ENCODE measurements around the gene CDK2AP2. TPM values are rescaled to one million over a fixed set of nuclear protein-coding genes. Genes with fewer than 3 reads are reported as not detected.

Gene CDK2AP2
- total RNA-seq, 4 donors from 2014 or later = 32.0 to 55.2 (median 38.1) TPM

- 90 to 97% methylated on average over 2 to 7 of the region's 18 CpGs for WGBS, 2 donors
- H3K27ac ChIP-seq = no peak overlapping the region
- H3K36me3 ChIP-seq = peaks cover 4 to 60% (median 8%) of the 10 kb centered on the region in 3 donors
- no peak for DNase-seq
- no peaks in the 10 kb centered on the region for H3K9me3 ChIP-seq
- intact Hi-C loops (cut with DNase I) = loop anchor here (5.0 kb wide), 1 partner anchor 100 kb away; the partner anchor contains the start of genes PPP1CA and TBC1D10C
- peaks cover 26 to 45% (median 39%) of the 10 kb centered on the region in 3 donors for H3K4me1 ChIP-seq
- no peak overlapping the region for H3K4me3 ChIP-seq
- peaks cover 0 to 38% (median 0%) of the 10 kb centered on the region in 4 donors for H3K27me3 ChIP-seq
- no peak for TF ChIP-seq POLR2A (IDR thresholded peaks at IDR 0.05)
- no peak for TF ChIP-seq CTCF (IDR thresholded peaks at IDR 0.05)
These were observed 5.5 kb downstream of the CDK2AP2 start for GRCh38 chr11:67502328-67502979.

DNA sequence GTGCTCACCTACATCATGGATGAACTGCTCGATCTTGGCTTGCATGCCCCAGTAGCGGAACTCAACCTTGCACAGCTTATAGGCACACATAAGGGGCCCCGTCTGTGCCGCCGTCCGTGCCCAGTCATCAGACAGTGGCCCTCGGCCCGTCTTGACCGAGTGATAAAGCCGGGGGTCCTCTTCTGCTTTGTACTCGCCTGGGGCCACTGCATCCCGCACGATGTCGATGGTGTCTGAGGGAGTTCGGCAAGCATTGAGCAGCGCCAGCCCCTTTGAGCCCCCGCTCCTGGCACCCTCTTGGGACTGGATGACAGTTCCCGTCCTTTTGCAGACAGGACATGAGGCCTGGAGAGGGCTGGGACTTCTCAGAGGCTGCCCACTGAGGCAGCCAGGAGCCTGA is 6.1 kb downstream of the CDK2AP2 start:
- DNase-seq = no peak
- WGBS, 2 donors = 95% methylated on average over 11 to 13 of the region's 18 CpGs
- Histone ChIP-seq H3K36me3 (peaks cover 4 to 64% (median 8%) of the 10 kb centered on the region in 3 donors), H3K27me3 (peaks cover 0 to 38% (median 0%) of the 10 kb centered on the region in 4 donors), H3K4me3 (no peak overlapping the region), H3K4me1 (peaks cover 20 to 39% (median 33%) of the 10 kb centered on the region in 3 donors), H3K27ac (no peak overlapping the region), H3K9me3 (no peaks in the 10 kb centered on the region)
- intact Hi-C loops (cut with DNase I) = loop anchor here (5.0 kb wide), 1 partner anchor 100 kb away; the partner anchor contains the start of genes PPP1CA and TBC1D10C
- no peak for TF ChIP-seq POLR2A (IDR thresholded peaks at IDR 0.05)
- no peak for TF ChIP-seq CTCF (IDR thresholded peaks at IDR 0.05)

GRCh38 chr11:67500831-67501715 is 6.9 kb downstream of the CDK2AP2 start:
- WGBS, 2 donors = 83 to 87% methylated on average over 7 to 9 of the region's 9 CpGs
- Histone ChIP-seq H3K9me3 (no peaks in the 10 kb centered on the region), H3K27ac (no peak overlapping the region), H3K4me3 (no peak overlapping the region), H3K27me3 (peaks cover 0 to 38% (median 0%) of the 10 kb centered on the region in 4 donors), H3K4me1 (peaks cover 12 to 31% (median 25%) of the 10 kb centered on the region in 3 donors), H3K36me3 (peaks cover 4 to 67% (median 8%) of the 10 kb centered on the region in 3 donors)
- intact Hi-C loops (cut with DNase I) = loop anchor here (5.0 kb wide), 1 partner anchor 99 kb away; the partner anchor contains the start of genes PPP1CA and TBC1D10C
- TF ChIP-seq POLR2A (IDR thresholded peaks at IDR 0.05) = no peak
- DNase-seq = no peak

- TF ChIP-seq POLR2A (IDR thresholded peaks at IDR 0.05) (no peak), CTCF (IDR thresholded peaks at IDR 0.05) (no peak)
- peaks cover 6 to 25% (median 19%) of the 10 kb centered on the region in 3 donors for H3K4me1 ChIP-seq
- 86% methylated on average over 1 of the region's 1 CpG; no CpG with 5 or more reads in 1 of the 2 donors for WGBS, 2 donors
- H3K4me3 ChIP-seq = no peak overlapping the region
- peaks cover 0 to 38% (median 0%) of the 10 kb centered on the region in 4 donors for H3K27me3 ChIP-seq
- no peaks in the 10 kb centered on the region for H3K9me3 ChIP-seq
- peaks cover 4 to 74% (median 8%) of the 10 kb centered on the region in 3 donors for H3K36me3 ChIP-seq
- intact Hi-C loops (cut with DNase I) = loop anchor here (5.0 kb wide), 1 partner anchor 98 kb away; the partner anchor contains the start of genes PPP1CA and TBC1D10C
- no peak for DNase-seq
- H3K27ac ChIP-seq = no peak overlapping the region
These were observed 7.5 kb downstream of the CDK2AP2 start for GRCh38 chr11:67500484-67500821.

GRCh38 chr11:67499808-67500483 is 8.0 kb downstream of the CDK2AP2 start:
- 100% methylated on average over 2 of the region's 26 CpGs; no CpG with 5 or more reads in 1 of the 2 donors for WGBS, 2 donors
- no peaks in the 10 kb centered on the region for H3K9me3 ChIP-seq
- H3K4me3 ChIP-seq = no peak overlapping the region
- intact Hi-C loops (cut with DNase I) = loop anchor here (5.0 kb wide), 1 partner anchor 98 kb away; the partner anchor contains the start of genes PPP1CA and TBC1D10C
- peaks cover 5 to 20% (median 17%) of the 10 kb centered on the region in 3 donors for H3K4me1 ChIP-seq
- H3K27ac ChIP-seq = no peak overlapping the region
- TF ChIP-seq CTCF (IDR thresholded peaks at IDR 0.05) (no peak), POLR2A (IDR thresholded peaks at IDR 0.05) (no peak)
- peaks cover 4 to 79% (median 8%) of the 10 kb centered on the region in 3 donors for H3K36me3 ChIP-seq
- H3K27me3 ChIP-seq = peaks cover 0 to 34% (median 0%) of the 10 kb centered on the region in 4 donors
- DNase-seq = no peak

Measured in esophagus squamous epithelium (tissue), 5 donors.